Ishikawa (cell line): Measurements from ENCODE around the gene LYST.

ENCODE experiments used
- CEBPB ChIP-seq: IDR thresholded peaks from 2 replicates; pipeline ENCODE4 v1.6.1; 2012
- CREB1 ChIP-seq: IDR thresholded peaks from 2 replicates; pipeline ENCODE4 v1.6.1; 2012; ENCODE audit warnings: low read depth
- EGR1 ChIP-seq: IDR thresholded peaks from 2 replicates; pipeline ENCODE4 v1.6.1; 2012
- EP300 ChIP-seq: IDR thresholded peaks from 2 replicates; pipeline ENCODE4 v1.6.1; 2012; ENCODE audit warnings: borderline replicate concordance
- FOXM1 ChIP-seq: IDR thresholded peaks from 2 replicates; pipeline ENCODE4 v1.6.1; 2012; ENCODE audit warnings: low read depth, borderline replicate concordance
- NFIC ChIP-seq: IDR thresholded peaks from 2 replicates; pipeline ENCODE4 v1.6.1; 2012
- RAD21 ChIP-seq: IDR thresholded peaks from 2 replicates; pipeline ENCODE4 v1.6.1; 2012; ENCODE audit warnings: low read depth
- TAF1 ChIP-seq: IDR thresholded peaks from 2 replicates; pipeline ENCODE4 v1.6.1; 2012; ENCODE audit warnings: low read depth, mild to moderate bottlenecking
- TCF12 ChIP-seq: IDR thresholded peaks from 2 replicates; pipeline ENCODE4 v1.6.1; 2012; ENCODE audit warnings: low read depth
- TEAD4 ChIP-seq: IDR thresholded peaks from 2 replicates; pipeline ENCODE4 v1.6.1; 2012
- YY1 ChIP-seq: IDR thresholded peaks from 2 replicates; pipeline ENCODE4 v1.6.1; 2012; ENCODE audit warnings: low read depth
- ZBTB7A ChIP-seq: IDR thresholded peaks from 2 replicates; pipeline ENCODE4 v1.6.1; 2012; ENCODE audit warnings: low read depth
- TF ChIP-seq, protein P1 (sequence below): IDR thresholded peaks from 2 replicates; pipeline ENCODE4 v1.6.1; 2012
- TF ChIP-seq, protein P2 (sequence below): IDR thresholded peaks from 2 replicates; pipeline ENCODE4 v1.6.1; 2012
- TF ChIP-seq, protein P3 (sequence below): IDR thresholded peaks from 2 replicates; pipeline ENCODE4 v1.6.1; 2012; ENCODE audit warnings: low read depth, mild to moderate bottlenecking

The LYST gene

GRCh38 chr1:235826102-235826854 lies 40.4 kb downstream of the LYST start:
- TF ChIP-seq, protein P1, sequence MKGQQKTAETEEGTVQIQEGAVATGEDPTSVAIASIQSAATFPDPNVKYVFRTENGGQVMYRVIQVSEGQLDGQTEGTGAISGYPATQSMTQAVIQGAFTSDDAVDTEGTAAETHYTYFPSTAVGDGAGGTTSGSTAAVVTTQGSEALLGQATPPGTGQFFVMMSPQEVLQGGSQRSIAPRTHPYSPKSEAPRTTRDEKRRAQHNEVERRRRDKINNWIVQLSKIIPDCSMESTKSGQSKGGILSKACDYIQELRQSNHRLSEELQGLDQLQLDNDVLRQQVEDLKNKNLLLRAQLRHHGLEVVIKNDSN, result no peak
- TF ChIP-seq CEBPB, result no peak
- TF ChIP-seq, protein P2, sequence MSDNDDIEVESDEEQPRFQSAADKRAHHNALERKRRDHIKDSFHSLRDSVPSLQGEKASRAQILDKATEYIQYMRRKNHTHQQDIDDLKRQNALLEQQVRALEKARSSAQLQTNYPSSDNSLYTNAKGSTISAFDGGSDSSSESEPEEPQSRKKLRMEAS, result no peak
- no peak for TF ChIP-seq TEAD4
- no peak for TF ChIP-seq YY1
- TF ChIP-seq NFIC, result no peak

GRCh38 chr1:235825229-235825628 lies 41.5 kb downstream of the LYST start:
- no peak for TF ChIP-seq TCF12
- TF ChIP-seq EP300, result no peak
- no peak for TF ChIP-seq NFIC
- TF ChIP-seq RAD21, result no peak
- TF ChIP-seq, protein P3, sequence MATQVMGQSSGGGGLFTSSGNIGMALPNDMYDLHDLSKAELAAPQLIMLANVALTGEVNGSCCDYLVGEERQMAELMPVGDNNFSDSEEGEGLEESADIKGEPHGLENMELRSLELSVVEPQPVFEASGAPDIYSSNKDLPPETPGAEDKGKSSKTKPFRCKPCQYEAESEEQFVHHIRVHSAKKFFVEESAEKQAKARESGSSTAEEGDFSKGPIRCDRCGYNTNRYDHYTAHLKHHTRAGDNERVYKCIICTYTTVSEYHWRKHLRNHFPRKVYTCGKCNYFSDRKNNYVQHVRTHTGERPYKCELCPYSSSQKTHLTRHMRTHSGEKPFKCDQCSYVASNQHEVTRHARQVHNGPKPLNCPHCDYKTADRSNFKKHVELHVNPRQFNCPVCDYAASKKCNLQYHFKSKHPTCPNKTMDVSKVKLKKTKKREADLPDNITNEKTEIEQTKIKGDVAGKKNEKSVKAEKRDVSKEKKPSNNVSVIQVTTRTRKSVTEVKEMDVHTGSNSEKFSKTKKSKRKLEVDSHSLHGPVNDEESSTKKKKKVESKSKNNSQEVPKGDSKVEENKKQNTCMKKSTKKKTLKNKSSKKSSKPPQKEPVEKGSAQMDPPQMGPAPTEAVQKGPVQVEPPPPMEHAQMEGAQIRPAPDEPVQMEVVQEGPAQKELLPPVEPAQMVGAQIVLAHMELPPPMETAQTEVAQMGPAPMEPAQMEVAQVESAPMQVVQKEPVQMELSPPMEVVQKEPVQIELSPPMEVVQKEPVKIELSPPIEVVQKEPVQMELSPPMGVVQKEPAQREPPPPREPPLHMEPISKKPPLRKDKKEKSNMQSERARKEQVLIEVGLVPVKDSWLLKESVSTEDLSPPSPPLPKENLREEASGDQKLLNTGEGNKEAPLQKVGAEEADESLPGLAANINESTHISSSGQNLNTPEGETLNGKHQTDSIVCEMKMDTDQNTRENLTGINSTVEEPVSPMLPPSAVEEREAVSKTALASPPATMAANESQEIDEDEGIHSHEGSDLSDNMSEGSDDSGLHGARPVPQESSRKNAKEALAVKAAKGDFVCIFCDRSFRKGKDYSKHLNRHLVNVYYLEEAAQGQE, result no peak
- TF ChIP-seq ZBTB7A, result no peak
- no peak for TF ChIP-seq YY1
- no peak for TF ChIP-seq TAF1
- TF ChIP-seq, protein P1, result no peak
- TF ChIP-seq CEBPB, result no peak
- TF ChIP-seq, protein P2, result no peak
- TF ChIP-seq EGR1, result no peak
- TF ChIP-seq FOXM1, result no peak
- no peak for TF ChIP-seq CREB1
- TF ChIP-seq TEAD4, result no peak

- TF ChIP-seq TEAD4, result no peak
- no peak for TF ChIP-seq NFIC
- TF ChIP-seq CEBPB, result no peak
- TF ChIP-seq TAF1, result no peak
- no peak for TF ChIP-seq ZBTB7A
- no peak for TF ChIP-seq EGR1
- no peak for TF ChIP-seq EP300
- no peak for TF ChIP-seq RAD21
Measured at GRCh38 chr1:235823684-235824083, 43.0 kb downstream of the LYST start.

DNA sequence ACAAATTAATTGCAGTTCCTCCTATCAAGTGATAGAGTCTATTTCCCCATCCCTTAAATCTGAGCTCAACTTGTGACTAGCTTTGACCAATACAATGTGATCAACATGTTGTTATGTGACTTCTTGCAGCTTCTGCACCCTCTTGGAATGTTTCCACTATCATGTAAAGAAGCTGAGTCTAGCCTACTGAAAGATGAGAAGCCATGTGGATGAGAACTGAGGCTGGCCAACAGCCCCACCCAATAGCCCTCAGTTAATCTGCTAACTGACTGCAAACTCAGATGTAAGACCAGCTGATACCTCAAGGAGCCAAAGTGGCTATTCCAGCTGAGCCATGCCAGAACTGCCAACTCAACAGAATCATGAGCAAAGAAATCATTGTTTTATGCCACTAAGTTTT lies 44.0 kb downstream of the LYST start:
- TF ChIP-seq, protein P2, result no peak
- TF ChIP-seq, protein P1, result no peak
- TF ChIP-seq EGR1, result no peak
- TF ChIP-seq RAD21, result no peak
- TF ChIP-seq TAF1, result no peak
- no peak for TF ChIP-seq CREB1
- TF ChIP-seq FOXM1, result no peak
- TF ChIP-seq TEAD4, result no peak
- TF ChIP-seq, protein P3, result no peak
- no peak for TF ChIP-seq NFIC
- TF ChIP-seq YY1, result no peak
- TF ChIP-seq ZBTB7A, result no peak

GRCh38 chr1:235821361-235821981 lies 45.2 kb downstream of the LYST start:
- TF ChIP-seq, protein P2, result no peak
- no peak for TF ChIP-seq EP300
